ENCODE measurements around the gene PDGFRB.

Gene PDGFRB

GRCh38 chr5:150069672-150070627, 85.7 kb downstream of the PDGFRB start:
- H3K9ac ChIP-seq = no peak overlapping the region
- H3K4me1 ChIP-seq = peaks cover 9% of the 10 kb centered on the region
- no peaks in the 10 kb centered on the region for H3K36me3 ChIP-seq (ENCODE audit: control insufficient read depth, insufficient read depth, low read length)
- no peaks in the 10 kb centered on the region for H3K79me2 ChIP-seq
- no peak overlapping the region for H3K27ac ChIP-seq
- no peaks in the 10 kb centered on the region for H3K9me3 ChIP-seq (ENCODE audit: control insufficient read depth, low read length)
- TF ChIP-seq CTCF (IDR thresholded peaks at IDR 0.05) = no peak
- H3K4me2 ChIP-seq (ENCODE audit: low read length) = no peak overlapping the region
- no peaks in the 10 kb centered on the region for H3K27me3 ChIP-seq (ENCODE audit: control insufficient read depth, insufficient read depth, low read length)
- no peak overlapping the region for H3K4me3 ChIP-seq (ENCODE audit: low read depth, low read length)
- H2AFZ ChIP-seq = no peak overlapping the region

GRCh38 chr5:150068961-150069645, 86.5 kb downstream of the PDGFRB start:
- Histone ChIP-seq H3K9ac (no peak overlapping the region), H3K4me2 (ENCODE audit: low read length) (no peak overlapping the region), H2AFZ (peak overlapping the region; percentile 58), H3K4me1 (peaks cover 9% of the 10 kb centered on the region), H3K4me3 (ENCODE audit: low read depth, low read length) (no peak overlapping the region), H3K9me3 (ENCODE audit: control insufficient read depth, low read length) (no peaks in the 10 kb centered on the region), H3K27me3 (ENCODE audit: control insufficient read depth, insufficient read depth, low read length) (no peaks in the 10 kb centered on the region), H3K79me2 (no peaks in the 10 kb centered on the region), H3K27ac (no peak overlapping the region), H3K36me3 (ENCODE audit: control insufficient read depth, insufficient read depth, low read length) (no peaks in the 10 kb centered on the region)
- no peak for TF ChIP-seq CTCF (IDR thresholded peaks at IDR 0.05)

- Histone ChIP-seq H3K9me3 (ENCODE audit: control insufficient read depth, low read length) (no peaks in the 10 kb centered on the region), H3K4me1 (peaks cover 9% of the 10 kb centered on the region), H3K27ac (no peak overlapping the region), H3K79me2 (no peaks in the 10 kb centered on the region), H2AFZ (peak overlapping the region; percentile 58), H3K9ac (no peak overlapping the region), H3K4me2 (ENCODE audit: low read length) (no peak overlapping the region), H3K4me3 (ENCODE audit: low read depth, low read length) (no peak overlapping the region), H3K36me3 (ENCODE audit: control insufficient read depth, insufficient read depth, low read length) (no peaks in the 10 kb centered on the region), H3K27me3 (ENCODE audit: control insufficient read depth, insufficient read depth, low read length) (no peaks in the 10 kb centered on the region)
- TF ChIP-seq CTCF (IDR thresholded peaks at IDR 0.05) = no peak
These were observed 87.2 kb downstream of the PDGFRB start for GRCh38 chr5:150068472-150068871.

- Histone ChIP-seq H3K79me2 (no peaks in the 10 kb centered on the region), H3K4me1 (peaks cover 9% of the 10 kb centered on the region), H3K9ac (no peak overlapping the region), H3K9me3 (ENCODE audit: control insufficient read depth, low read length) (no peaks in the 10 kb centered on the region), H3K4me3 (ENCODE audit: low read depth, low read length) (no peak overlapping the region), H2AFZ (no peak overlapping the region), H3K4me2 (ENCODE audit: low read length) (no peak overlapping the region), H3K27me3 (ENCODE audit: control insufficient read depth, insufficient read depth, low read length) (no peaks in the 10 kb centered on the region), H3K27ac (no peak overlapping the region), H3K36me3 (ENCODE audit: control insufficient read depth, insufficient read depth, low read length) (no peaks in the 10 kb centered on the region)
- no peak for TF ChIP-seq CTCF (IDR thresholded peaks at IDR 0.05)
These were observed 87.6 kb downstream of the PDGFRB start for GRCh38 chr5:150068071-150068470.

Data from parathyroid adenoma (tissue), 2 donors.